GM12878 (cell line): Measurements from ENCODE around the gene PIEZO2.

Experiments used
- CBFB ChIP-seq: IDR thresholded peaks from 2 replicates; pipeline ENCODE4 v1.6.1; 2016; ENCODE audit warnings: antibody characterized with exemption, low read depth
- CHD2 ChIP-seq: IDR thresholded peaks from 2 replicates; pipeline ENCODE4 v1.6.1; 2011; ENCODE audit warnings: low read depth, low read length, improper control_type of control experiment, borderline replicate concordance
- CTCF ChIP-seq, 3 experiments: IDR thresholded peaks in 2 of 3; conservative IDR thresholded peaks in 1 of 3; 2 replicates each; pipeline ENCODE4 v1.5.1; 2011; ENCODE audit warnings: low read depth in 3 of 3, low read length in 3 of 3, mild to moderate bottlenecking in 3 of 3, control low read depth in 2 of 3, moderate library complexity in 2 of 3, inconsistent platforms in 1 of 3, mixed read lengths in 1 of 3; ENCODE audit not compliant: control insufficient read depth in 2 of 3, insufficient read depth in 1 of 3; ENCODE audit errors: extremely low read depth in 1 of 3
- EGR1 ChIP-seq, 2 experiments: IDR thresholded peaks; 1 replicate in 1 of 2; 2 replicates in 1 of 2; pipeline ENCODE4 v1.6.1; 2011 to 2012; ENCODE audit warnings: low read depth in 2 of 2, low read length in 2 of 2, borderline replicate concordance in 1 of 2, mild to moderate bottlenecking in 1 of 2, moderate library complexity in 1 of 2
- HCFC1 ChIP-seq: fragments of 150-350 bp; IDR thresholded peaks from 2 replicates; pipeline ENCODE4 v1.6.1; 2014; ENCODE audit warnings: low read length
- NFXL1 ChIP-seq: fragments of 450-650 bp; IDR thresholded peaks from 2 replicates; pipeline ENCODE4 v1.6.1; 2017; ENCODE audit warnings: antibody characterized with exemption, mild to moderate bottlenecking, borderline replicate concordance
- POLR2A ChIP-seq: IDR thresholded peaks from 2 replicates; pipeline ENCODE4 v1.6.1; 2011; ENCODE audit warnings: low read depth, mild to moderate bottlenecking, low read length
- RAD21 ChIP-seq: IDR thresholded peaks from 2 replicates; pipeline ENCODE4 v1.6.1; 2011; ENCODE audit warnings: mild to moderate bottlenecking, low read depth, low read length, moderate library complexity; ENCODE audit not compliant: insufficient read depth
- SIN3A ChIP-seq: IDR thresholded peaks from 2 replicates; pipeline ENCODE4 v1.6.1; 2012; ENCODE audit warnings: low read depth, low read length, improper control_type of control experiment
- YBX1 ChIP-seq: fragments of 450-650 bp; IDR thresholded peaks from 2 replicates; pipeline ENCODE4 v1.6.1; 2016; ENCODE audit warnings: antibody characterized with exemption
- YY1 ChIP-seq: IDR thresholded peaks from 2 replicates; pipeline ENCODE4 v1.6.1; 2011; ENCODE audit warnings: low read depth, mild to moderate bottlenecking, low read length

- no peak for TF ChIP-seq CHD2
- TF ChIP-seq HCFC1, result no peak
- TF ChIP-seq POLR2A, result no peak
- TF ChIP-seq CTCF (IDR thresholded peaks at IDR 0.05 in 2 of 3, conservative IDR thresholded peaks at IDR 0.05 in 1 of 3; ENCODE audit: control insufficient read depth in 2 of 3, extremely low read depth in 1 of 3, insufficient read depth in 1 of 3, low read depth in 3 of 3, low read length in 3 of 3), result no peak
- TF ChIP-seq YY1, result no peak
- TF ChIP-seq YBX1, result no peak
- TF ChIP-seq SIN3A, result no peak
- TF ChIP-seq NFXL1, result no peak
- no peak for TF ChIP-seq RAD21
- no peak for TF ChIP-seq EGR1 (IDR thresholded peaks at IDR 0.05; ENCODE audit: borderline replicate concordance in 1 of 2, low read depth in 2 of 2, low read length in 2 of 2)
- TF ChIP-seq CBFB, result no peak
Observed at GRCh38 chr18:11020161-11020853, 129.1 kb downstream of the PIEZO2 start.
